ENCODE measurements around the gene TICAM2. TPM values are rescaled to one million over a fixed set of nuclear protein-coding genes. Genes with fewer than 3 reads are reported as not detected.

Gene TICAM2
- polyA plus RNA-seq, 2 of the 4 experiments (the other 2 are of a cell fraction), result 0.34 to 0.77 TPM

DNA sequence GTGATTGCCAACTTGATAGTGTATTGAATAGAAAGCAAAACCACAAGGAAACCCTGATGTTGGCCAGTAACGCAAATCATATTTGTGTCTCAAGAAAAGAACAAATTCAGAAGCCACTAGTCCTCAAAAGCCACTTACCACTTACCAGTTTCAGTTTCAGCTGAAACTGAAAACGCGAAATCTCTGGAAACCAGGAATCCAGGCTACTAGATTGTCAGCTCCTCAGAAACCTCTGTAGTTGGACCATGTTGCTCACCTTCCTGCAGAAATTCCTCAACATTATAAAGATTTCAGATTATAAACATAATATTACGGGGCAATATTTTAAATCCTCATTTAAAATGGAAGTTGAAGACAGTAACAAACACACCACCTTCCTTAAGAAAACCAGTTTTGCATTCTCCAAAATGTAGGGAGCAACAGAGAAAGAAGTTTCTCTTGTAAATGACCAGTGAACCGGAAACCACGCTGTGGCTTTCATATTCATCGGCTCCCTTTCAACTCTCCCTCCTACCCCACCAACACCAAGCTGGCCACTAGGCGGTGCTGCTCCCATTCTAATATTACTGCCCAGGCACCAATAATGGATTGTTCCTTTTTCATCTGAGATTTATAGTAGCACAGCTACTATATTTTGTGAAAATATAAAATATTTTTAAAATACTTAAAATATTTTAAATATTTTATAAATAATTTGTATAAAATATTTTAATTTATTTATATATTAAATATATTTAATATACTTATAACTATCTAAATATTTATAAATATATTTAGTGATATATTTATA lies 32.3 kb upstream of the TICAM2 start:
- POLR2A ChIA-PET, result interaction anchor here (0.9 kb wide), 1 partner anchor 207 kb away, joined by 3 read pairs; the partner anchor contains the start of genes AP3S1 and ATG12
- 20% methylated on average over 8 of the region's 8 CpGs for WGBS (ENCODE audit: missing lambda C conversion rate)
- ATAC-seq, result peak; percentile 96 to 99
- no peak for FAIRE-seq
- no peaks in the 10 kb centered on the region for H3K9me3 ChIP-seq
- no peaks in the 10 kb centered on the region for H3K4me1 ChIP-seq
- H3K4me2 ChIP-seq, result peak overlapping the region; percentile 74
- peak; percentile 80 to 93 for DNase-seq (ENCODE audit: low read depth in 1 of 2, low spot score in 1 of 2)
- H3K27ac ChIP-seq, result peak overlapping the region in 1 of 2 experiments; percentile 58; a peak in 2 of 6 replicates
- CTCF ChIA-PET, result interaction anchor here (0.8 to 2.5 kb wide), 29 partner anchors 10 to 442 kb away, joined by 3 to 22 read pairs (median 4); partner anchors contain the start of genes ARL14EPL, ATG12 and TMED7
- TF ChIP-seq MYC (IDR thresholded peaks at IDR 0.05; ENCODE audit: borderline replicate concordance, low read length), result no peak
- no peak for TF ChIP-seq BHLHE40 (IDR thresholded peaks at IDR 0.05; ENCODE audit: low read depth, low read length)
- no peak for TF ChIP-seq RCOR1 (IDR thresholded peaks at IDR 0.05; ENCODE audit: low read depth, low read length)
- TF ChIP-seq MAFK (IDR thresholded peaks at IDR 0.05; ENCODE audit: partially characterized antibody), result no peak
- TF ChIP-seq RARB (CRISPR knock-in tag; IDR thresholded peaks at IDR 0.05), result no peak
- TF ChIP-seq REST (IDR thresholded peaks at IDR 0.05), result no peak
- TF ChIP-seq POLR2A (IDR thresholded peaks at IDR 0.05; ENCODE audit: low read length), result no peak
- TF ChIP-seq RAD21 (conservative IDR thresholded peaks at IDR 0.05 in 1 of 2, IDR thresholded peaks at IDR 0.05 in 1 of 2), result peak; percentile 95
- TF ChIP-seq, protein P1, sequence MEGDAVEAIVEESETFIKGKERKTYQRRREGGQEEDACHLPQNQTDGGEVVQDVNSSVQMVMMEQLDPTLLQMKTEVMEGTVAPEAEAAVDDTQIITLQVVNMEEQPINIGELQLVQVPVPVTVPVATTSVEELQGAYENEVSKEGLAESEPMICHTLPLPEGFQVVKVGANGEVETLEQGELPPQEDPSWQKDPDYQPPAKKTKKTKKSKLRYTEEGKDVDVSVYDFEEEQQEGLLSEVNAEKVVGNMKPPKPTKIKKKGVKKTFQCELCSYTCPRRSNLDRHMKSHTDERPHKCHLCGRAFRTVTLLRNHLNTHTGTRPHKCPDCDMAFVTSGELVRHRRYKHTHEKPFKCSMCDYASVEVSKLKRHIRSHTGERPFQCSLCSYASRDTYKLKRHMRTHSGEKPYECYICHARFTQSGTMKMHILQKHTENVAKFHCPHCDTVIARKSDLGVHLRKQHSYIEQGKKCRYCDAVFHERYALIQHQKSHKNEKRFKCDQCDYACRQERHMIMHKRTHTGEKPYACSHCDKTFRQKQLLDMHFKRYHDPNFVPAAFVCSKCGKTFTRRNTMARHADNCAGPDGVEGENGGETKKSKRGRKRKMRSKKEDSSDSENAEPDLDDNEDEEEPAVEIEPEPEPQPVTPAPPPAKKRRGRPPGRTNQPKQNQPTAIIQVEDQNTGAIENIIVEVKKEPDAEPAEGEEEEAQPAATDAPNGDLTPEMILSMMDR (IDR thresholded peaks at IDR 0.05), result peak; percentile 97
- TF ChIP-seq CBX8 (IDR thresholded peaks at IDR 0.05), result no peak
- no peak for TF ChIP-seq SREBF2 (IDR thresholded peaks at IDR 0.05)
- TF ChIP-seq EP300 (IDR thresholded peaks at IDR 0.05), result no peak
- TF ChIP-seq KDM1A (IDR thresholded peaks at IDR 0.05; ENCODE audit: low read depth), result no peak
- TF ChIP-seq SMC3 (IDR thresholded peaks at IDR 0.05), result peak; percentile 93
- 0 out of 3 replicates have a peak overlapping the region, but pooled peaks have one; percentile 7 for H3K4me3 ChIP-seq

GRCh38 chr5:115629903-115630302 lies 27.6 kb upstream of the TICAM2 start:
- no peak for ATAC-seq
- FAIRE-seq, result no peak
- H3K9me3 ChIP-seq, result no peaks in the 10 kb centered on the region
- H3K4me2 ChIP-seq, result no peak overlapping the region
- TF ChIP-seq CHD4 (IDR thresholded peaks at IDR 0.05; ENCODE audit: borderline replicate concordance), result no peak
- TF ChIP-seq HEYL (CRISPR knock-in tag; IDR thresholded peaks at IDR 0.05), result no peak
- no peak for TF ChIP-seq ESRRA (IDR thresholded peaks at IDR 0.05; ENCODE audit: borderline replicate concordance, low read length)
- no peak for TF ChIP-seq HDAC2 (IDR thresholded peaks at IDR 0.05)
- no peak for TF ChIP-seq JUN (IDR thresholded peaks at IDR 0.05)
- TF ChIP-seq PHF8 (IDR thresholded peaks at IDR 0.05; ENCODE audit: borderline replicate concordance, low read depth), result no peak
- TF ChIP-seq HOXA7 (CRISPR knock-in tag; IDR thresholded peaks at IDR 0.05), result no peak
- TF ChIP-seq HMGXB4 (CRISPR knock-in tag; IDR thresholded peaks at IDR 0.05; ENCODE audit: borderline replicate concordance), result no peak
- no peak for TF ChIP-seq NPAS2 (CRISPR knock-in tag; IDR thresholded peaks at IDR 0.05; ENCODE audit: borderline replicate concordance)
- no peak for TF ChIP-seq FOSL2 (IDR thresholded peaks at IDR 0.05)
- TF ChIP-seq FOSL2 (CRISPR knock-in tag; IDR thresholded peaks at IDR 0.05), result no peak
- TF ChIP-seq RAD21 (conservative IDR thresholded peaks at IDR 0.05 in 1 of 2, IDR thresholded peaks at IDR 0.05 in 1 of 2), result no peak
- no peak for TF ChIP-seq MAZ (IDR thresholded peaks at IDR 0.05; ENCODE audit: borderline replicate concordance, low read depth, low read length)
- no peak for TF ChIP-seq EP300 (IDR thresholded peaks at IDR 0.05)
- no peak for TF ChIP-seq POLR2A (IDR thresholded peaks at IDR 0.05; ENCODE audit: low read length)
- TF ChIP-seq GATA3 (IDR thresholded peaks at IDR 0.05; ENCODE audit: borderline replicate concordance), result no peak
- TF ChIP-seq POLR2AphosphoS2 (conservative IDR thresholded peaks at IDR 0.05; ENCODE audit: low read length), result no peak
- peaks cover 6% of the 10 kb centered on the region; the same call in 1 of the 3 replicates for H3K4me1 ChIP-seq
- ChIA-PET POLR2A (no interaction called here), CTCF (interaction anchor here (1.2 to 4.0 kb wide), 5 partner anchors 15 to 438 kb away, joined by 3 to 15 read pairs (median 3); no protein-coding TSS in a partner anchor)
- WGBS (ENCODE audit: missing lambda C conversion rate), result 52% methylated on average over 1 of the region's 1 CpG
- H3K4me3 ChIP-seq, result no peak overlapping the region
- DNase-seq (ENCODE audit: low read depth in 1 of 2, low spot score in 1 of 2), result no peak
- no peak overlapping the region for H3K27ac ChIP-seq

All from A549 (cell line).